Nephron (organoid): ENCODE measurements around the gene EXD3.
A peak's percentile ranks its signal among the peaks of the same experiment; 100 is the strongest.
"Not testable (repeated sequence)": the region's sequence is repeated elsewhere in the genome, so short reads cannot be mapped to it uniquely, and the experiment has no call there.

Source experiments
- H3K27ac Mint-ChIP-seq, 3 experiments: 2 replicates each; pipeline ENCODE4 v1.8.0; 2020; ENCODE audit warnings: mixed read lengths in 3 of 3, mild to moderate bottlenecking in 2 of 3, moderate library complexity in 1 of 3
- H3K27me3 Mint-ChIP-seq: 2 replicates; pipeline ENCODE4 v1.8.0; 2021; ENCODE audit warnings: low read depth, mild to moderate bottlenecking, moderate library complexity, mixed read lengths
- H3K36me3 Mint-ChIP-seq: 2 replicates; pipeline ENCODE4 v1.8.0; 2020; ENCODE audit warnings: low read depth, mixed read lengths
- H3K4me1 Mint-ChIP-seq: 2 replicates; pipeline ENCODE4 v1.8.0; 2020; ENCODE audit warnings: mixed read lengths
- H3K4me3 Mint-ChIP-seq, 3 experiments: 2 replicates each; pipeline ENCODE4 v1.8.0; 2020; ENCODE audit warnings: mild to moderate bottlenecking in 3 of 3, mixed read lengths in 3 of 3, moderate library complexity in 2 of 3
- H3K9me3 Mint-ChIP-seq: 2 replicates; pipeline ENCODE4 v1.8.0; 2020; ENCODE audit warnings: mixed read lengths
- TF ChIP-seq, protein P1 (sequence below), 3 experiments: fragments of 200-600 bp; sonication (generic); IDR thresholded peaks; one replicate each; pipeline ENCODE4 v1.5.0; 2021; ENCODE audit warnings: antibody characterized with exemption in 3 of 3; ENCODE audit not compliant: unreplicated experiment in 3 of 3

EXD3 gene

DNA sequence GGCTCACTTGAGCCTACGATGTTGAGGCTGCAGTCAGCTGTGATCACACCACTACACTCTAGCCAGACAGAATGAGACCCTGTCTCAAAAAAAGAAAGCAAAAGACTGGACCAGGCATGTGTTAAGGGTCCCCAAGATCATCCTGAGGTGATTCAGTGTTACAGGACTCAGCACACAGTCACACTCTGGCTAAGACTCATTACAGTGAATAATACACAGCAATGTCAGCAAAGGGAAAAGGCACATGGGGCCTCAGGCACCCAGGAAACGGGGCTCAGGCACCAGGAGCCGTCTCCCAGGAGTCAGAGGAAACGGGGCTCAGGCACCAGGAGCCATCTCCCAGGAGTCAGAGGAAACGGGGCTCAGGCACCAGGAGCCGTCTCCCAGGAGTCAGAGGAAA lies 81.7 kb downstream of the EXD3 start:
- Mint-ChIP-seq H3K27me3 (no peaks in the 10 kb centered on the region), H3K27ac (no peak overlapping the region), H3K9me3 (peaks cover 46% of the 10 kb centered on the region), H3K4me3 (no peak overlapping the region), H3K36me3 (peaks cover 61% of the 10 kb centered on the region), H3K4me1 (no peaks in the 10 kb centered on the region)
- TF ChIP-seq, protein P1, sequence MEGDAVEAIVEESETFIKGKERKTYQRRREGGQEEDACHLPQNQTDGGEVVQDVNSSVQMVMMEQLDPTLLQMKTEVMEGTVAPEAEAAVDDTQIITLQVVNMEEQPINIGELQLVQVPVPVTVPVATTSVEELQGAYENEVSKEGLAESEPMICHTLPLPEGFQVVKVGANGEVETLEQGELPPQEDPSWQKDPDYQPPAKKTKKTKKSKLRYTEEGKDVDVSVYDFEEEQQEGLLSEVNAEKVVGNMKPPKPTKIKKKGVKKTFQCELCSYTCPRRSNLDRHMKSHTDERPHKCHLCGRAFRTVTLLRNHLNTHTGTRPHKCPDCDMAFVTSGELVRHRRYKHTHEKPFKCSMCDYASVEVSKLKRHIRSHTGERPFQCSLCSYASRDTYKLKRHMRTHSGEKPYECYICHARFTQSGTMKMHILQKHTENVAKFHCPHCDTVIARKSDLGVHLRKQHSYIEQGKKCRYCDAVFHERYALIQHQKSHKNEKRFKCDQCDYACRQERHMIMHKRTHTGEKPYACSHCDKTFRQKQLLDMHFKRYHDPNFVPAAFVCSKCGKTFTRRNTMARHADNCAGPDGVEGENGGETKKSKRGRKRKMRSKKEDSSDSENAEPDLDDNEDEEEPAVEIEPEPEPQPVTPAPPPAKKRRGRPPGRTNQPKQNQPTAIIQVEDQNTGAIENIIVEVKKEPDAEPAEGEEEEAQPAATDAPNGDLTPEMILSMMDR (IDR thresholded peaks at IDR 0.05; ENCODE audit: unreplicated experiment in 3 of 3): no peak

DNA sequence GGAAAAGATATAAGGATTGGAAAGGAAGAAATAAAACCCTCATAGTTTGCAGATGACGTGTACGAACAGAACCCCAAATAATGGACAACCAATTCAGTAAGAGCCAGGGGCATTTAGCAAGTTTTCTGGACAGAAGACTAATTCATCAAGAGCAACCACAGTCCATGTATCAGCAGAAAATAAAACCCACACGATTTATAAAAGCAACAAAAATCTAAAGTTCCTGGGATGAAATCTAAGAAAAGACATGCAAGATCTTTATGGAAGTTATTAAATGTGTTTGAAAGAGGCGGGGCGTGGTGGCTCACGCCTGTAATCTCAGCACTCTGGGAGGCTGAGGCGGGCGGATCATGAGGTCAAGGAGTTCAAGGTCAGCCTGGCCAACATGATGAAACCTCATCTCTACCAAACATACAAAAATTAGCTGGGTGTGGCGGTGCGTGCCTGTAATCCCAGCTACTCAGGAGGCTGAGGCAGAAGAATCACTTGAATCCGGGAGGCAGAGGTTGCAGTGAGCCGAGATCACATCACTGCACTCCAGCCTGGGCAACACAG lies 83.0 kb downstream of the EXD3 start:
- peaks cover 59% of the 10 kb centered on the region for H3K36me3 Mint-ChIP-seq
- H3K27ac Mint-ChIP-seq, H3K4me1 Mint-ChIP-seq, H3K27me3 Mint-ChIP-seq, H3K4me3 Mint-ChIP-seq: not testable (repeated sequence)
- peaks cover 46% of the 10 kb centered on the region for H3K9me3 Mint-ChIP-seq

DNA sequence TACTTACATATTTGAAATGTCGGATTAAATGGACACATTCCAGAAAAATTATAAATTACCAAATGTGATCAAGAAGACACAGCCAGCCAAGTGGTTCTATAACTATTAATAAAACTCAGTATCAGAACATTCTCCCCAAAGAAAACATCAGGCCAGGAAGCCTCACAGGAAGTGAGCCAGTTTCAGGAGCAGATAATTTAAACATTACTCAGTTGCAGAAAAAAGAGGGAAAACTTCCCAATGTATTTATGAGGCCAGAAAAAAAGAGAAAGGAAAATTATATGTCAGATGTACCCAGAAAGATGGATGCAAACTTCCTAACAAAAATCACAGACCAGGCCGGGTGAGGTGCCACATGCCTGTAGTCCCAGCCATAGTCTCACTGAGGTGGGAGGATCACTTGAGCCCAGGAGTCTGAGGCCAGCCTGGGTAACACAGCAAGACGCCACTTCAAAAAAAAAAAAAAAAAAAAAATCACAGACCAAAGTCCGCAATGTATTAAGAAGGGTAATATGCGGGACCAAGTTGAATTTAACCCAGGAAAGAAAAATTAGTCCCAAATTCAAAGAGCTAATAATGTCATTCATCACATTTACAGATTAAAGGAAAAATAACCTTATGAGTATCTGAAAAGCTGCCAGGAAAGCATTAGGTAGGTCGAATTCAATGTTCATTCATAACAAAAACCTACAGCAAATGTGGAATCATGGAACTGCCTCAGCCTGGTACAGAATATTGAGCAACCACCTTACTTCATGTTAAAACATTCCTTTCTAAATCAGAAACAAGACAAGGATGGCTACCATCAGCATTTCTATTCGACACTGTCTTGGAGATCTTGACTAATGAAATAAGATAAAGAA lies 83.7 kb downstream of the EXD3 start:
- Mint-ChIP-seq H3K4me1 (no peaks in the 10 kb centered on the region), H3K4me3 (no peak overlapping the region), H3K36me3 (peaks cover 59% of the 10 kb centered on the region), H3K9me3 (peaks cover 48% of the 10 kb centered on the region), H3K27ac (peak overlapping the region; percentile 5 to 38 (median 21)), H3K27me3 (no peaks in the 10 kb centered on the region)
- TF ChIP-seq, protein P1 (IDR thresholded peaks at IDR 0.05; ENCODE audit: unreplicated experiment in 3 of 3): no peak

DNA sequence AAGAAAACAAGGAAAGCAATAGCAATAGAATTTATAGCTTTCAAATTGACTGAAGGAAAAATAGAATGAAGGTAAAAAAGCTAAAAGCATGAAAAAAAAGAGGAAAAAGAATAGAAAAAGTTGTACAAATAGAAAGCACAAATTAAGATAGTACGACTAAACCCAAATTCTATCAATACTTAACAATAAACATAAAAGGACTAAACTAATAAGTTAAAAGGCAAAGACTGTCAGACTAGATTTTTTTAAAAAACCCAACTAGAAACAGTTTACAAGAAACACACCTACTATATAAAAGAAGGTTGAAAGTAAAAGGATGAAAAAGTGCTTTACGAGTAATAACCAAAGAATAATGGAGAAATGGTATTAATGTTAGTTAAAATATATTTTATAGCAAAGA lies 86.2 kb downstream of the EXD3 start:
- Mint-ChIP-seq H3K9me3 (peaks cover 42% of the 10 kb centered on the region), H3K27me3 (no peaks in the 10 kb centered on the region), H3K27ac (no peak overlapping the region), H3K4me3 (no peak overlapping the region), H3K36me3 (peaks cover 51% of the 10 kb centered on the region), H3K4me1 (no peaks in the 10 kb centered on the region)
- TF ChIP-seq, protein P1 (IDR thresholded peaks at IDR 0.05; ENCODE audit: unreplicated experiment in 3 of 3): no peak

DNA sequence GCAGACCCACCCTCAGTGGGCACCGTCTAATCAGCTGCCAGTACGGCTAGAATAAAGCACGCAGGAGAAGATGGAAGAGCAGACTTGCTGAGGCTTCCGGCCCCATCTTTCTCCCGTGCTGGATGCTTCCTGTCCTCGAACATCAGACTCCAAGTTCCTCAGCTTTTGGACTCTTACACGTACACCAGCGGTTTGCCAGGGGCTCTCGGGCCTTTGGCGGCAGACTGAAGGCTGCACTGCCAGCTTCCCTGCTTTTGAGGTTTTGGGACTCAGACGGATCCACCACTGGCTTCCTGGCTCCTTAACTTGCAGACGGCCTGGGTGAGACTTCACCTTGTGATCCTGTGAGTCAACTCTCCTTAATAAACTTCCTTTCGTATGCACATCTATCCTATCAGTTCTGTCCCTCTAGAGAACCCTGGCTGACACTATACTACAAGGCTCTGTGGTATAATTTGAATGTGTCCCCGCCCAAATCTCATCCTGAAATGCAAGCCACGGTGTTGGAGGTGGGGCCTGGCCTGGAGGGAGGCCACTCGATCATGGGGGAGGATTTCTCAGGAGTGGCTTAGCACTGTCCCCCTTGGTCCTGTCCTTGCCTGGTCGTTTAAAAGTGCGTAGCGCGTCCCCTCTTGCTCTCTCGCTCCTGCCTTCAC lies 89.8 kb downstream of the EXD3 start:
- TF ChIP-seq, protein P1 (IDR thresholded peaks at IDR 0.05; ENCODE audit: unreplicated experiment in 3 of 3): no peak
- H3K27me3 Mint-ChIP-seq: no peaks in the 10 kb centered on the region
- no peak overlapping the region for H3K4me3 Mint-ChIP-seq
- no peak overlapping the region for H3K27ac Mint-ChIP-seq
- peaks cover 32% of the 10 kb centered on the region for H3K9me3 Mint-ChIP-seq
- peaks cover 34% of the 10 kb centered on the region for H3K36me3 Mint-ChIP-seq
- no peaks in the 10 kb centered on the region for H3K4me1 Mint-ChIP-seq

DNA sequence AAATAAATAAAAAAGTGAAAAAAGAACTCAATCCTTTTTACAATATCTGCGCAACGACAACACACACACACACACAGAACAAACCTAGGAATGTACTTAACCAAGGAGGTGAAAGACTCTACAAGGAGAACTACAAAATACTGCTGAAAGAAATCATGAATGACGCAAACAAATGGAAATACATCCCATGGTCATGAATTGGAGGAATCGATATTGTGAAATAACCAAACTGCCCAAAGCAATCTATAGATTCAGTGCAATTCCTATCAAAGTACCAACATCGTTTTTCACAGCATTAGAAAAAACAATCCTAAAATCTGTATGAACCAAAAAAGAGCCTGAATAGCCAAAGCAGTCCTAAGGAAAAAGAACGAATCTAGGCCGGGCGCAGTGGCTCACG lies 91.0 kb downstream of the EXD3 start:
- H3K9me3 Mint-ChIP-seq: peaks cover 29% of the 10 kb centered on the region
- no peak overlapping the region for H3K27ac Mint-ChIP-seq
- TF ChIP-seq, protein P1 (IDR thresholded peaks at IDR 0.05; ENCODE audit: unreplicated experiment in 3 of 3): no peak
- peaks cover 29% of the 10 kb centered on the region for H3K36me3 Mint-ChIP-seq
- no peaks in the 10 kb centered on the region for H3K27me3 Mint-ChIP-seq
- no peaks in the 10 kb centered on the region for H3K4me1 Mint-ChIP-seq
- H3K4me3 Mint-ChIP-seq: no peak overlapping the region
